Panc1 (cell line): Measurements from ENCODE around the gene FAM8A1. TPM values are rescaled to one million over a fixed set of nuclear protein-coding genes. Genes with fewer than 3 reads are reported as not detected.

Experiments
- ATAC-seq: fragments of 200-7000 bp; cut with Tn5 transposase; 2 replicates; pipeline ENCODE4 v1.9.1; 2020; ENCODE audit warnings: mild to moderate bottlenecking, moderate library complexity
- BruUV-seq: library from RNA; stranded (reverse); fragments of 400-500 nt; replicated peaks from 2 replicates; lab custom pipeline; 2021; lab: Mats Ljungman, UMichigan
- CTCF ChIA-PET: fragments of 300-600 bp; sonication (Branson Sonifier 250); formaldehyde crosslinking; loops from one replicate; lab custom pipeline; 2022; ENCODE audit warnings: antibody characterized with exemption; lab: Charles Lee
- POLR2A ChIA-PET: fragments of 300-600 bp; sonication (Branson Sonifier 250); formaldehyde crosslinking; loops from one replicate; lab custom pipeline; 2022; ENCODE audit warnings: antibody characterized with exemption; lab: Charles Lee
- DNase-seq: peaks from one replicate; pipeline ENCODE4 v3.0.0-alpha.2; 2010; ENCODE audit warnings: low read depth, low spot score
- H3K27ac ChIP-seq: 2 replicates; pipeline ENCODE4 v1.5.1; 2011; ENCODE audit warnings: mild to moderate bottlenecking, low read length, inconsistent platforms
- H3K27me3 ChIP-seq: fragments of 200-500 bp; sonication (Bioruptor generic); 2 replicates; pipeline ENCODE4 v1.6.0; 2014; ENCODE audit warnings: low read length, inconsistent platforms; ENCODE audit not compliant: control insufficient read depth, insufficient read depth
- H3K36me3 ChIP-seq: fragments of 200-500 bp; sonication (Bioruptor generic); 2 replicates; pipeline ENCODE4 v1.5.1; 2014; ENCODE audit warnings: inconsistent platforms, mild to moderate bottlenecking, low read length, moderate library complexity; ENCODE audit not compliant: control insufficient read depth, insufficient read depth
- H3K4me1 ChIP-seq: 2 replicates; pipeline ENCODE4 v1.5.1; 2011; ENCODE audit warnings: inconsistent platforms, mild to moderate bottlenecking, low read length, moderate library complexity; ENCODE audit not compliant: control insufficient read depth, insufficient read depth
- H3K4me3 ChIP-seq, 2 experiments: 2 replicates each; pipeline ENCODE4 v1.5.1; 2011 to 2012; ENCODE audit warnings: low read depth in 2 of 2, low read length in 2 of 2, mild to moderate bottlenecking in 2 of 2, inconsistent platforms in 1 of 2, moderate library complexity in 1 of 2
- H3K9me3 ChIP-seq: fragments of 200-500 bp; sonication (Bioruptor generic); 2 replicates; pipeline ENCODE4 v1.5.1; 2014; ENCODE audit warnings: low read depth, mild to moderate bottlenecking, inconsistent platforms, low read length, moderate library complexity; ENCODE audit not compliant: control insufficient read depth, insufficient read depth
- POLR2AphosphoS5 ChIP-seq: IDR thresholded peaks from 2 replicates; pipeline ENCODE4 v1.6.1; 2012; ENCODE audit warnings: mild to moderate bottlenecking, low read depth, low read length, moderate library complexity
- SIN3A ChIP-seq: IDR thresholded peaks from 2 replicates; pipeline ENCODE4 v1.6.1; 2012; ENCODE audit warnings: low read depth, mild to moderate bottlenecking, low read length, moderate library complexity, borderline replicate concordance; ENCODE audit not compliant: insufficient read depth
- TCF7L2 ChIP-seq: IDR thresholded peaks from 2 replicates; pipeline ENCODE4 v1.6.1; 2011; ENCODE audit warnings: mild to moderate bottlenecking, low read depth, low read length, inconsistent platforms
- in situ Hi-C: cut with HindIII; loops from 2 replicates; pipeline ENCODE4 v1.10.0; 2016; ENCODE audit warnings: low sequenced_read_pairs, low pct_unique_long_range_greater_than_20kb
- intact Hi-C: fragments of 100-400 bp; cut with micrococcal nuclease; formaldehyde crosslinking; loops from one replicate; pipeline ENCODE4 v1.10.0; 2022; ENCODE audit not compliant: unreplicated experiment
- total RNA-seq: library from RNA; stranded (reverse); gene quantifications from one replicate; pipeline ENCODE4 v1.2.1, GENCODE V29; 2021; ENCODE audit not compliant: unreplicated experiment
- TF ChIP-seq, protein P1 (sequence below), 2 experiments: IDR thresholded peaks; 2 replicates each; pipeline ENCODE4 v1.6.1; 2011 to 2012; ENCODE audit warnings: low read depth in 2 of 2, control low read depth in 1 of 2, low read length in 1 of 2, mild to moderate bottlenecking in 1 of 2, moderate library complexity in 1 of 2; ENCODE audit not compliant: insufficient read depth in 1 of 2
- TF ChIP-seq, protein P2 (sequence below): fragments of 450-650 bp; IDR thresholded peaks from 2 replicates; pipeline ENCODE4 v1.5.1; 2017; ENCODE audit warnings: mild to moderate bottlenecking

FAM8A1 gene
- total RNA-seq, 1 experiment from 2014 or later = 9.3 TPM

DNA sequence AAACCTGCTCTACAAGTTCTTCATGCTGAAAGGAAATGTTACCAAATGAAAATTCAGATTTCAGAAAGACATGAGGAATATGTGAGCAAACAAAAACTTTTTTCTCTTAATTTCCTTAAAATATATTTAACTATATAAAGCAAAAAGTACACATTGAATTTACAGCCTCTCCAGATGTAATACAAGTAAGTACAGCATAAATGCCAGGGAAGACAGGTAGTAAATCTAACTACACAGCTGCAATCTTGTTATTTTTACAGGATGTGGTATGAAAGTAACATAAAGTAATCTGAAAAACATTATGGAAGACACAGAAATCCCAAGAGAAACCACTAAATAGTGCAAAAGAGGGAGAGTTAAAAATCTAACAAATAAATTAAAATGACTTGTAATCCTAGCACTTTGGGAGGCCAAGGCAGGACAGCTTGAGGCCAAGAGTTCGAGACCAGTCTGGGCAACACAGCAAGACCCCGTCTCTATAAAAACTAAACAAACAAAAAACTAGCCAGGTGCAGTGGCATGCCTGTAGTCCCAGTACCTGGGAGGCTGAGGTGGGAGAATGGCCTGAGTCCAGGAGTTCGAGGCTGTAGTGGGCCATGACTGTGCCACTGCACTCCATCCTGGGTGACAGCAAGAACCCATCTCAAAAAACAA is 50.7 kb downstream of the FAM8A1 start:
- peaks cover 43% of the 10 kb centered on the region for H3K36me3 ChIP-seq
- no peaks in the 10 kb centered on the region for H3K9me3 ChIP-seq
- no peak for TF ChIP-seq POLR2AphosphoS5
- TF ChIP-seq, protein P1, sequence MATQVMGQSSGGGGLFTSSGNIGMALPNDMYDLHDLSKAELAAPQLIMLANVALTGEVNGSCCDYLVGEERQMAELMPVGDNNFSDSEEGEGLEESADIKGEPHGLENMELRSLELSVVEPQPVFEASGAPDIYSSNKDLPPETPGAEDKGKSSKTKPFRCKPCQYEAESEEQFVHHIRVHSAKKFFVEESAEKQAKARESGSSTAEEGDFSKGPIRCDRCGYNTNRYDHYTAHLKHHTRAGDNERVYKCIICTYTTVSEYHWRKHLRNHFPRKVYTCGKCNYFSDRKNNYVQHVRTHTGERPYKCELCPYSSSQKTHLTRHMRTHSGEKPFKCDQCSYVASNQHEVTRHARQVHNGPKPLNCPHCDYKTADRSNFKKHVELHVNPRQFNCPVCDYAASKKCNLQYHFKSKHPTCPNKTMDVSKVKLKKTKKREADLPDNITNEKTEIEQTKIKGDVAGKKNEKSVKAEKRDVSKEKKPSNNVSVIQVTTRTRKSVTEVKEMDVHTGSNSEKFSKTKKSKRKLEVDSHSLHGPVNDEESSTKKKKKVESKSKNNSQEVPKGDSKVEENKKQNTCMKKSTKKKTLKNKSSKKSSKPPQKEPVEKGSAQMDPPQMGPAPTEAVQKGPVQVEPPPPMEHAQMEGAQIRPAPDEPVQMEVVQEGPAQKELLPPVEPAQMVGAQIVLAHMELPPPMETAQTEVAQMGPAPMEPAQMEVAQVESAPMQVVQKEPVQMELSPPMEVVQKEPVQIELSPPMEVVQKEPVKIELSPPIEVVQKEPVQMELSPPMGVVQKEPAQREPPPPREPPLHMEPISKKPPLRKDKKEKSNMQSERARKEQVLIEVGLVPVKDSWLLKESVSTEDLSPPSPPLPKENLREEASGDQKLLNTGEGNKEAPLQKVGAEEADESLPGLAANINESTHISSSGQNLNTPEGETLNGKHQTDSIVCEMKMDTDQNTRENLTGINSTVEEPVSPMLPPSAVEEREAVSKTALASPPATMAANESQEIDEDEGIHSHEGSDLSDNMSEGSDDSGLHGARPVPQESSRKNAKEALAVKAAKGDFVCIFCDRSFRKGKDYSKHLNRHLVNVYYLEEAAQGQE (IDR thresholded peaks at IDR 0.05; ENCODE audit: insufficient read depth in 1 of 2, low read depth in 2 of 2, low read length in 1 of 2) = no peak
- no peak for TF ChIP-seq SIN3A
- TF ChIP-seq, protein P2, sequence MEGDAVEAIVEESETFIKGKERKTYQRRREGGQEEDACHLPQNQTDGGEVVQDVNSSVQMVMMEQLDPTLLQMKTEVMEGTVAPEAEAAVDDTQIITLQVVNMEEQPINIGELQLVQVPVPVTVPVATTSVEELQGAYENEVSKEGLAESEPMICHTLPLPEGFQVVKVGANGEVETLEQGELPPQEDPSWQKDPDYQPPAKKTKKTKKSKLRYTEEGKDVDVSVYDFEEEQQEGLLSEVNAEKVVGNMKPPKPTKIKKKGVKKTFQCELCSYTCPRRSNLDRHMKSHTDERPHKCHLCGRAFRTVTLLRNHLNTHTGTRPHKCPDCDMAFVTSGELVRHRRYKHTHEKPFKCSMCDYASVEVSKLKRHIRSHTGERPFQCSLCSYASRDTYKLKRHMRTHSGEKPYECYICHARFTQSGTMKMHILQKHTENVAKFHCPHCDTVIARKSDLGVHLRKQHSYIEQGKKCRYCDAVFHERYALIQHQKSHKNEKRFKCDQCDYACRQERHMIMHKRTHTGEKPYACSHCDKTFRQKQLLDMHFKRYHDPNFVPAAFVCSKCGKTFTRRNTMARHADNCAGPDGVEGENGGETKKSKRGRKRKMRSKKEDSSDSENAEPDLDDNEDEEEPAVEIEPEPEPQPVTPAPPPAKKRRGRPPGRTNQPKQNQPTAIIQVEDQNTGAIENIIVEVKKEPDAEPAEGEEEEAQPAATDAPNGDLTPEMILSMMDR = no peak
- no peak overlapping the region for H3K4me3 ChIP-seq
- CTCF ChIA-PET = no interaction called here
- H3K4me1 ChIP-seq = no peaks in the 10 kb centered on the region
- in situ Hi-C loops = no loop called here
- POLR2A ChIA-PET = no interaction called here
- ATAC-seq (no peak), DNase-seq (no peak)
- intact Hi-C loops = no loop called here
- H3K27ac ChIP-seq = no peak overlapping the region
- BruUV-seq = no TSS peak
- H3K27me3 ChIP-seq = no peaks in the 10 kb centered on the region

DNA sequence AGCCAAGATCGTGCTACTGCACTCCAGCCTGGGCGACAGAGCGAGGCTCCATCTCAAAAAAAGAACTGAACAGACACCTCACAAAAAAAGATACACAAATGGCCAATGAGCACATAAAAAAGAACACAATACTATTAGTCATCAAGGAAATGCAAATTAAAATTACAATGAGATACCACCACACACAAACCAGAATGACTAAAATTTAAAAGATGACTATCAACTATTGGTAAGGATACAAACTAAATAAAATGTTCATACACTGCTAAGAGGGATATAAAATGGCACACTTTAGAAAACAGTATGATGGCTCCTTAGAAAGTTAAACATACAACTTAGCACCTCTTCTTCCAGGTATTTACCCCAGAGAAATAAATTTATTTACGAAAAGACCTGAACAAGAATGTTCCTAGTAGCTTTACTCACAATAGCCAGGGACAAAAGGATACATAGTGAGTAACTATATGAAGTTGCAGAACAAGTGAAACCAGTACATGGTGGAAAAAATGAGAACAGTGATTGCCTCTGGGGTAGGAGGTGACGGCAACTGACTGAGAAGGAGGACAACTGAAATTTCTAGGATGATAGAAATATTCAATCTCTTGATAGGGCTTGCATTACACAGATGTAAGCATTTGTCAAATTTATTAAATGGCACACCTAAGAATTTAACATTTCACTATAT is 53.2 kb downstream of the FAM8A1 start:
- Histone ChIP-seq H3K27me3 (no peaks in the 10 kb centered on the region), H3K4me3 (no peak overlapping the region), H3K36me3 (peaks cover 24% of the 10 kb centered on the region), H3K9me3 (no peaks in the 10 kb centered on the region), H3K27ac (no peak overlapping the region), H3K4me1 (no peaks in the 10 kb centered on the region)
- intact Hi-C loops (no loop called here), in situ Hi-C loops (no loop called here)
- DNase-seq (no peak), ATAC-seq (no peak)
- ChIA-PET POLR2A (no interaction called here), CTCF (no interaction called here)
- TF ChIP-seq, protein P1 (IDR thresholded peaks at IDR 0.05; ENCODE audit: insufficient read depth in 1 of 2, low read depth in 2 of 2, low read length in 1 of 2) = no peak
- TF ChIP-seq TCF7L2 (no peak), SIN3A (no peak), POLR2AphosphoS5 (no peak)
- TF ChIP-seq, protein P2 = no peak
- BruUV-seq = no TSS peak
